ENCODE data around the gene RARB. TPM values are rescaled to one million over a fixed set of nuclear protein-coding genes. Genes with fewer than 3 reads are reported as not detected.
A peak's percentile ranks its signal among the peaks of the same experiment; 100 is the strongest.

The RARB gene
- total and polyA plus RNA-seq, 2 experiments from 2014 or later: 0.14 to 0.42 TPM

DNA sequence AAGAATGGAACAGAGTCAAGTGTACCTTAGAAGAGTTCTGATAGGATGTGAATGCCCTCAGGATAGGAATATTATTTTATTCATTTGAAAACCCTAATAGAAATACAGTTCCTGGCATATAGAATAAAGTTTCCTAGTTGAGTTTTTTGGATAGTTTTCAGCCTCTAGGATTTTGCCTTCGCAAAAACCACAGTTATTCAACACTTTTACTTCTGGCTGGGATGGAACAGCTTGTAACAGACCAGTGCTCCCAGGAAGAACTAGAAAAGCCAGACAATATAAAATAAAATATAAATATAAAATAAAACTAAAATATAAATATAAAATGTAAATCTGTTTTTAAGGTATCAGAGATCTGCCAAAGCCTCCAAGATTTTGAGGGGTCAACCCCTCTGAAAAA lies 27.5 kb upstream of the RARB start (continued):
- TF ChIP-seq, protein P1, sequence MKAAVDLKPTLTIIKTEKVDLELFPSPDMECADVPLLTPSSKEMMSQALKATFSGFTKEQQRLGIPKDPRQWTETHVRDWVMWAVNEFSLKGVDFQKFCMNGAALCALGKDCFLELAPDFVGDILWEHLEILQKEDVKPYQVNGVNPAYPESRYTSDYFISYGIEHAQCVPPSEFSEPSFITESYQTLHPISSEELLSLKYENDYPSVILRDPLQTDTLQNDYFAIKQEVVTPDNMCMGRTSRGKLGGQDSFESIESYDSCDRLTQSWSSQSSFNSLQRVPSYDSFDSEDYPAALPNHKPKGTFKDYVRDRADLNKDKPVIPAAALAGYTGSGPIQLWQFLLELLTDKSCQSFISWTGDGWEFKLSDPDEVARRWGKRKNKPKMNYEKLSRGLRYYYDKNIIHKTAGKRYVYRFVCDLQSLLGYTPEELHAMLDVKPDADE (IDR thresholded peaks at IDR 0.05): no peak
- TF ChIP-seq NANOG (IDR thresholded peaks at IDR 0.05; ENCODE audit: borderline replicate concordance) (no peak), ZNF114 (CRISPR knock-in tag; IDR thresholded peaks at IDR 0.05) (no peak), EZH2 (IDR thresholded peaks at IDR 0.05; ENCODE audit: low read depth, unreplicated experiment) (no peak), CREB1 (CRISPR knock-in tag; IDR thresholded peaks at IDR 0.05; ENCODE audit: low read depth) (no peak)

DNA sequence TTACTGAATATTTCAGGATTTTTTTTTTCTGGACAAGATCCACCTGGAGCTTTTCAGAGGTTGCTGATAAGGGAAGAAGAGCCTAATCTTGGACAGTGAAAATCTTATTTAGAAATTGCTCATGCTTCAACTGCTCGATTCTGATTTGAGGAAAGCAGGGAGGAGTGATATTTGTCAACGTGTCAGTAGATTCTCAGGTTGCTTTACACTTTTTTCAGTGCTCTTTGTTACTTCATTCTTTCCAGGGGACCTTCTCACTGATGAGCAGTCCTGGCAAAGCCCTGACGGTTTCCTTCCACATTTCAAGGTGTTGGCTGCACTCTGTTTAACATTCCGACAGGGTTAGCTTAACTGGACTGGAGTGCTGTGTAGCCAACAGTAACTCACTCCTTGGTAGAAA lies 24.1 kb upstream of the RARB start:
- DNase-seq (ENCODE audit: low spot score) (no peak), ATAC-seq (no peak)
- no peaks in the 10 kb centered on the region for H3K4me1 ChIP-seq (ENCODE audit: insufficient read depth)
- H3F3A ChIP-seq (replicated peaks; ENCODE audit: low read depth): no peaks in the 10 kb centered on the region
- H3K4me3 ChIP-seq: no peak overlapping the region
- no peaks in the 10 kb centered on the region for H3K4me1 Mint-ChIP-seq
- no peaks in the 10 kb centered on the region for H3K9me2 ChIP-seq (ENCODE audit: insufficient read depth)
- no peak overlapping the region for H3K4me3 Mint-ChIP-seq
- no peaks in the 10 kb centered on the region for H3K36me3 ChIP-seq (ENCODE audit: insufficient read depth)
- no peaks in the 10 kb centered on the region for H3K9me3 Mint-ChIP-seq
- H2AFZ ChIP-seq: peak overlapping the region; percentile 64; the same call in 1 of the 2 replicates
- H3K27ac Mint-ChIP-seq: no peak overlapping the region
- H3K4me2 ChIP-seq: no peak overlapping the region
- no peaks in the 10 kb centered on the region for H3K27me3 ChIP-seq (ENCODE audit: insufficient read depth)
- H3K27ac ChIP-seq (ENCODE audit: low read depth): no peak overlapping the region
- no peaks in the 10 kb centered on the region for H3K36me3 Mint-ChIP-seq (ENCODE audit: low read depth)
- no peaks in the 10 kb centered on the region for H4K20me1 ChIP-seq (replicated peaks; ENCODE audit: insufficient read depth)
- no peaks in the 10 kb centered on the region for H3K27me3 Mint-ChIP-seq (ENCODE audit: insufficient read depth, low read depth, poor library complexity)
- H3K79me2 ChIP-seq (replicated peaks; ENCODE audit: insufficient read depth): no peaks in the 10 kb centered on the region
- TF ChIP-seq, protein P2, sequence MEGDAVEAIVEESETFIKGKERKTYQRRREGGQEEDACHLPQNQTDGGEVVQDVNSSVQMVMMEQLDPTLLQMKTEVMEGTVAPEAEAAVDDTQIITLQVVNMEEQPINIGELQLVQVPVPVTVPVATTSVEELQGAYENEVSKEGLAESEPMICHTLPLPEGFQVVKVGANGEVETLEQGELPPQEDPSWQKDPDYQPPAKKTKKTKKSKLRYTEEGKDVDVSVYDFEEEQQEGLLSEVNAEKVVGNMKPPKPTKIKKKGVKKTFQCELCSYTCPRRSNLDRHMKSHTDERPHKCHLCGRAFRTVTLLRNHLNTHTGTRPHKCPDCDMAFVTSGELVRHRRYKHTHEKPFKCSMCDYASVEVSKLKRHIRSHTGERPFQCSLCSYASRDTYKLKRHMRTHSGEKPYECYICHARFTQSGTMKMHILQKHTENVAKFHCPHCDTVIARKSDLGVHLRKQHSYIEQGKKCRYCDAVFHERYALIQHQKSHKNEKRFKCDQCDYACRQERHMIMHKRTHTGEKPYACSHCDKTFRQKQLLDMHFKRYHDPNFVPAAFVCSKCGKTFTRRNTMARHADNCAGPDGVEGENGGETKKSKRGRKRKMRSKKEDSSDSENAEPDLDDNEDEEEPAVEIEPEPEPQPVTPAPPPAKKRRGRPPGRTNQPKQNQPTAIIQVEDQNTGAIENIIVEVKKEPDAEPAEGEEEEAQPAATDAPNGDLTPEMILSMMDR (conservative IDR thresholded peaks at IDR 0.05; ENCODE audit: low read depth in 2 of 2): no peak
- TF ChIP-seq EZH2 (IDR thresholded peaks at IDR 0.05; ENCODE audit: low read depth, unreplicated experiment) (no peak), POLR2AphosphoS5 (IDR thresholded peaks at IDR 0.05; ENCODE audit: low read depth) (no peak)
- TF ChIP-seq, protein P1 (IDR thresholded peaks at IDR 0.05): no peak

DNA sequence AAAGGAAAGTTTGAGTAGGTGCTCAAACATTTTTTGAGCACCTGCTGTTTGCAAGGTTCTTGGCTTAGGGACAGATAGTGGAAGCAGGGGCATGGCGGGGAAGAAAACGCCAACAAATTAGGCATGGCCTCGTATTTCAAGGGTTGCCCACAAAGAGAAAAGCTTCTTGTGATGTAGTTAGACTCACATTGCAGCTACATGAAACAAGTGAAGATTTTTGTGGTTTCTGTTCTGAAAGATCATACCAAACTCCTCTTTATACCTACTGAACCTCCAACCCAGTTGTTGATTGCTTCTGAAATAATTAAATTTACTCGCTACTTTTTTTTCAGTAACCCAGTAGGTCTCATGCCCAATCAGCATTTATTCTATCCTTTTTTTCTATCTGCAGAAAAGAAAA lies 23.5 kb upstream of the RARB start:
- DNase-seq (ENCODE audit: low spot score): no peak
- no peak for ATAC-seq
- H3K27me3 Mint-ChIP-seq (ENCODE audit: insufficient read depth, low read depth, poor library complexity): no peaks in the 10 kb centered on the region
- Histone ChIP-seq H3K4me1 (ENCODE audit: insufficient read depth) (no peaks in the 10 kb centered on the region), H3F3A (replicated peaks; ENCODE audit: low read depth) (no peaks in the 10 kb centered on the region), H4K20me1 (replicated peaks; ENCODE audit: insufficient read depth) (no peaks in the 10 kb centered on the region), H3K4me2 (no peak overlapping the region), H3K27me3 (ENCODE audit: insufficient read depth) (no peaks in the 10 kb centered on the region), H3K4me3 (no peak overlapping the region), H3K27ac (ENCODE audit: low read depth) (no peak overlapping the region), H3K79me2 (replicated peaks; ENCODE audit: insufficient read depth) (no peaks in the 10 kb centered on the region), H3K9me2 (ENCODE audit: insufficient read depth) (no peaks in the 10 kb centered on the region), H2AFZ (no peak overlapping the region), H3K36me3 (ENCODE audit: insufficient read depth) (no peaks in the 10 kb centered on the region)
- no peaks in the 10 kb centered on the region for H3K4me1 Mint-ChIP-seq
- H3K4me3 Mint-ChIP-seq: no peak overlapping the region
- no peaks in the 10 kb centered on the region for H3K9me3 Mint-ChIP-seq
- H3K27ac Mint-ChIP-seq: no peak overlapping the region
- no peaks in the 10 kb centered on the region for H3K36me3 Mint-ChIP-seq (ENCODE audit: low read depth)
- no peak for TF ChIP-seq NANOG (IDR thresholded peaks at IDR 0.05; ENCODE audit: borderline replicate concordance)
- no peak for TF ChIP-seq JUNB (IDR thresholded peaks at IDR 0.05; ENCODE audit: unreplicated experiment)
- TF ChIP-seq, protein P3, sequence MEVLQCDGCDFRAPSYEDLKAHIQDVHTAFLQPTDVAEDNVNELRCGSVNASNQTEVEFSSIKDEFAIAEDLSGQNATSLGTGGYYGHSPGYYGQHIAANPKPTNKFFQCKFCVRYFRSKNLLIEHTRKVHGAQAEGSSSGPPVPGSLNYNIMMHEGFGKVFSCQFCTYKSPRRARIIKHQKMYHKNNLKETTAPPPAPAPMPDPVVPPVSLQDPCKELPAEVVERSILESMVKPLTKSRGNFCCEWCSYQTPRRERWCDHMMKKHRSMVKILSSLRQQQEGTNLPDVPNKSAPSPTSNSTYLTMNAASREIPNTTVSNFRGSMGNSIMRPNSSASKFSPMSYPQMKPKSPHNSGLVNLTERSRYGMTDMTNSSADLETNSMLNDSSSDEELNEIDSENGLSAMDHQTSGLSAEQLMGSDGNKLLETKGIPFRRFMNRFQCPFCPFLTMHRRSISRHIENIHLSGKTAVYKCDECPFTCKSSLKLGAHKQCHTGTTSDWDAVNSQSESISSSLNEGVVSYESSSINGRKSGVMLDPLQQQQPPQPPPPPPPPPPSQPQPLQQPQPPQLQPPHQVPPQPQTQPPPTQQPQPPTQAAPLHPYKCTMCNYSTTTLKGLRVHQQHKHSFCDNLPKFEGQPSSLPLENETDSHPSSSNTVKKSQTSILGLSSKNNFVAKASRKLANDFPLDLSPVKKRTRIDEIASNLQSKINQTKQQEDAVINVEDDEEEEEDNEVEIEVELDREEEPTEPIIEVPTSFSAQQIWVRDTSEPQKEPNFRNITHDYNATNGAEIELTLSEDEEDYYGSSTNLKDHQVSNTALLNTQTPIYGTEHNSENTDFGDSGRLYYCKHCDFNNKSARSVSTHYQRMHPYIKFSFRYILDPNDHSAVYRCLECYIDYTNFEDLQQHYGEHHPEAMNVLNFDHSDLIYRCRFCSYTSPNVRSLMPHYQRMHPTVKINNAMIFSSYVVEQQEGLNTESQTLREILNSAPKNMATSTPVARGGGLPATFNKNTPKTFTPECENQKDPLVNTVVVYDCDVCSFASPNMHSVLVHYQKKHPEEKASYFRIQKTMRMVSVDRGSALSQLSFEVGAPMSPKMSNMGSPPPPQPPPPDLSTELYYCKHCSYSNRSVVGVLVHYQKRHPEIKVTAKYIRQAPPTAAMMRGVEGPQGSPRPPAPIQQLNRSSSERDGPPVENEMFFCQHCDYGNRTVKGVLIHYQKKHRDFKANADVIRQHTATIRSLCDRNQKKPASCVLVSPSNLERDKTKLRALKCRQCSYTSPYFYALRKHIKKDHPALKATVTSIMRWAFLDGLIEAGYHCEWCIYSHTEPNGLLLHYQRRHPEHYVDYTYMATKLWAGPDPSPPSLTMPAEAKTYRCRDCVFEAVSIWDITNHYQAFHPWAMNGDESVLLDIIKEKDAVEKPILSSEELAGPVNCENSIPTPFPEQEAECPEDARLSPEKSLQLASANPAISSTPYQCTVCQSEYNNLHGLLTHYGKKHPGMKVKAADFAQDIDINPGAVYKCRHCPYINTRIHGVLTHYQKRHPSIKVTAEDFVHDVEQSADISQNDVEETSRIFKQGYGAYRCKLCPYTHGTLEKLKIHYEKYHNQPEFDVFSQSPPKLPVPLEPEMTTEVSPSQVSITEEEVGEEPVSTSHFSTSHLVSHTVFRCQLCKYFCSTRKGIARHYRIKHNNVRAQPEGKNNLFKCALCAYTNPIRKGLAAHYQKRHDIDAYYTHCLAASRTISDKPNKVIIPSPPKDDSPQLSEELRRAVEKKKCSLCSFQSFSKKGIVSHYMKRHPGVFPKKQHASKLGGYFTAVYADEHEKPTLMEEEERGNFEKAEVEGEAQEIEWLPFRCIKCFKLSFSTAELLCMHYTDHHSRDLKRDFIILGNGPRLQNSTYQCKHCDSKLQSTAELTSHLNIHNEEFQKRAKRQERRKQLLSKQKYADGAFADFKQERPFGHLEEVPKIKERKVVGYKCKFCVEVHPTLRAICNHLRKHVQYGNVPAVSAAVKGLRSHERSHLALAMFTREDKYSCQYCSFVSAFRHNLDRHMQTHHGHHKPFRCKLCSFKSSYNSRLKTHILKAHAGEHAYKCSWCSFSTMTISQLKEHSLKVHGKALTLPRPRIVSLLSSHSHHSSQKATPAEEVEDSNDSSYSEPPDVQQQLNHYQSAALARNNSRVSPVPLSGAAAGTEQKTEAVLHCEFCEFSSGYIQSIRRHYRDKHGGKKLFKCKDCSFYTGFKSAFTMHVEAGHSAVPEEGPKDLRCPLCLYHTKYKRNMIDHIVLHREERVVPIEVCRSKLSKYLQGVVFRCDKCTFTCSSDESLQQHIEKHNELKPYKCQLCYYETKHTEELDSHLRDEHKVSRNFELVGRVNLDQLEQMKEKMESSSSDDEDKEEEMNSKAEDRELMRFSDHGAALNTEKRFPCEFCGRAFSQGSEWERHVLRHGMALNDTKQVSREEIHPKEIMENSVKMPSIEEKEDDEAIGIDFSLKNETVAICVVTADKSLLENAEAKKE (CRISPR knock-in tag; IDR thresholded peaks at IDR 0.05): no peak
- no peak for TF ChIP-seq POLR2AphosphoS5 (IDR thresholded peaks at IDR 0.05; ENCODE audit: low read depth)

Measured in GM23338 (cell line).